Peyer's patch (tissue), 4 donors: ENCODE data around the gene TYMP.

ENCODE experiments used
- POLR2A ChIP-seq, 2 donors: fragments of 450-650 bp; IDR thresholded peaks; one replicate each; pipeline ENCODE4 v1.5.1; 2017; ENCODE audit warnings: antibody characterized with exemption in 2 of 2, mild to moderate bottlenecking in 2 of 2, moderate library complexity in 2 of 2
- TF ChIP-seq, protein P1 (sequence below), 6 experiments: fragments of 450-650 bp in 4 of 6; fragments of 200-600 bp in 2 of 6; sonication (generic) in 1 of 6; IDR thresholded peaks; one replicate each; pipeline ENCODE4 v1.5.1; 2017 to 2019; ENCODE audit warnings: antibody characterized with exemption in 6 of 6, mild to moderate bottlenecking in 3 of 6, moderate library complexity in 1 of 6

GRCh38 chr22:50532824-50533796 is 3.3 kb upstream of the TYMP start:
- TF ChIP-seq POLR2A (IDR thresholded peaks at IDR 0.05) = no peak
- TF ChIP-seq, protein P1, sequence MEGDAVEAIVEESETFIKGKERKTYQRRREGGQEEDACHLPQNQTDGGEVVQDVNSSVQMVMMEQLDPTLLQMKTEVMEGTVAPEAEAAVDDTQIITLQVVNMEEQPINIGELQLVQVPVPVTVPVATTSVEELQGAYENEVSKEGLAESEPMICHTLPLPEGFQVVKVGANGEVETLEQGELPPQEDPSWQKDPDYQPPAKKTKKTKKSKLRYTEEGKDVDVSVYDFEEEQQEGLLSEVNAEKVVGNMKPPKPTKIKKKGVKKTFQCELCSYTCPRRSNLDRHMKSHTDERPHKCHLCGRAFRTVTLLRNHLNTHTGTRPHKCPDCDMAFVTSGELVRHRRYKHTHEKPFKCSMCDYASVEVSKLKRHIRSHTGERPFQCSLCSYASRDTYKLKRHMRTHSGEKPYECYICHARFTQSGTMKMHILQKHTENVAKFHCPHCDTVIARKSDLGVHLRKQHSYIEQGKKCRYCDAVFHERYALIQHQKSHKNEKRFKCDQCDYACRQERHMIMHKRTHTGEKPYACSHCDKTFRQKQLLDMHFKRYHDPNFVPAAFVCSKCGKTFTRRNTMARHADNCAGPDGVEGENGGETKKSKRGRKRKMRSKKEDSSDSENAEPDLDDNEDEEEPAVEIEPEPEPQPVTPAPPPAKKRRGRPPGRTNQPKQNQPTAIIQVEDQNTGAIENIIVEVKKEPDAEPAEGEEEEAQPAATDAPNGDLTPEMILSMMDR (IDR thresholded peaks at IDR 0.05) = no peak
